RPMI7951 (cell line): ENCODE results near the gene RPSA. TPM values are rescaled to one million over a fixed set of nuclear protein-coding genes. Genes with fewer than 3 reads are reported as not detected.
"Not testable (repeated sequence)": the region's sequence is repeated elsewhere in the genome, so short reads cannot be mapped to it uniquely, and the experiment has no call there.

ENCODE experiments used
- DNase-seq: peaks from one replicate; pipeline ENCODE4 v3.0.0-alpha.2; 2012; ENCODE audit warnings: low read depth
- total RNA-seq: library from RNA; depleted of rRNA; stranded (reverse); fragments of >200 nt; shearing (Covaris generic); gene quantifications from 2 replicates; pipeline ENCODE4 v1.2.3, GENCODE V29; 2014; rRNA removed

Gene RPSA
- total RNA-seq, result 2,327 and 2,841 TPM in 2 replicates

GRCh38 chr3:39406368-39407258 is at the start of gene RPSA:
Gene RPSA, plus strand, starts transcription at chr3:39406720. Its CDS starts 934 bp downstream, at chr3:39407654.
- DNase-seq, result peak; percentile 97

- DNase-seq, result no peak
These were observed 48.2 kb upstream of the RPSA start for GRCh38 chr3:39358333-39358732.

- DNase-seq, result no peak
These were observed 45.1 kb upstream of the RPSA start for GRCh38 chr3:39361252-39361927.

GRCh38 chr3:39362192-39362591 is 44.3 kb upstream of the RPSA start:
- no peak for DNase-seq

GRCh38 chr3:39362812-39363211 is 43.7 kb upstream of the RPSA start:
- no peak for DNase-seq

- DNase-seq, result not testable (repeated sequence)
These were observed 36.1 kb upstream of the RPSA start for GRCh38 chr3:39370450-39370849.

GRCh38 chr3:39372833-39373232 is 33.7 kb upstream of the RPSA start:
- DNase-seq, result no peak

- no peak for DNase-seq
These were observed 29.4 kb upstream of the RPSA start for GRCh38 chr3:39376959-39377634.

- peak; percentile 24 for DNase-seq
These were observed 28.4 kb upstream of the RPSA start for GRCh38 chr3:39378088-39378487.

GRCh38 chr3:39378957-39379777 is 27.4 kb upstream of the RPSA start:
- DNase-seq, result no peak

- no peak for DNase-seq
These were observed 26.8 kb upstream of the RPSA start for GRCh38 chr3:39379778-39380155.

- DNase-seq, result no peak
These were observed 25.1 kb upstream of the RPSA start for GRCh38 chr3:39381432-39381831.

- peak; percentile 84 for DNase-seq
These were observed 23.3 kb upstream of the RPSA start, which contains the start of gene SLC25A38 for GRCh38 chr3:39383045-39383880. Gene SLC25A38, plus strand, starts transcription at chr3:39383370. Its CDS starts 355 bp downstream, at chr3:39383725.

GRCh38 chr3:39383881-39384664 is 22.4 kb upstream of the RPSA start:
- DNase-seq, result peak; percentile 92

- DNase-seq, result no peak
These were observed 21.9 kb upstream of the RPSA start for GRCh38 chr3:39384665-39385000.

GRCh38 chr3:39385456-39386090 is 20.9 kb upstream of the RPSA start:
- DNase-seq, result no peak

GRCh38 chr3:39386318-39386717 is 20.2 kb upstream of the RPSA start:
- DNase-seq, result no peak

GRCh38 chr3:39387411-39387975 is 19.0 kb upstream of the RPSA start:
- no peak for DNase-seq

- no peak for DNase-seq
These were observed 18.4 kb upstream of the RPSA start for GRCh38 chr3:39388153-39388552.
